ENCODE measurements around the gene CGNL1. TPM values are rescaled to one million over a fixed set of nuclear protein-coding genes. Genes with fewer than 3 reads are reported as not detected.

Gene CGNL1
- polyA plus RNA-seq, 1 of the 3 experiments (the other 2 are of a cell fraction) = 0.23 TPM

DNA sequence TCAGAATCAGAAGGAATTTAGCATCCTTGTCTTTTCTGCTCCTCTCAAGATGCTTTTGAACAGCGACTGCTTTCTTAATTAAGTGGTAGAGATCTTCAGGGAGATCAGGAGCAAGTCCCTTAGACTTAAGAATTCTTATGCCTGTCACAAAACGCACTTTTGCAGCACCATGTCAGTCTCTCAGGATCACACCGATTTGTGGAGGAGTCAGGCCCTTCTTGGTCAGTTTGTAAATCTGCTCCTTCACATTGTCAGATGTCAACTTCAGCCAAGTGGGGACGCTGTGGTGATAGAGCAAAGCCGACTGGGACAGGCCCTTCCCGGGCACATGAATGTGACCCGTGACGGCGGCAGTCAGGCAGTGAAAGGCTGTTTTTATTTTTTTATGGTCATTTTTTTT is 179.7 kb downstream of the CGNL1 start:
- peaks cover 11% of the 10 kb centered on the region for H3F3A ChIP-seq (replicated peaks; ENCODE audit: insufficient read depth)
- TF ChIP-seq EP300 (IDR thresholded peaks at IDR 0.05; ENCODE audit: borderline replicate concordance in 1 of 2, low read depth in 1 of 2, low read length in 1 of 2) = no peak
- TF ChIP-seq, protein P1, sequence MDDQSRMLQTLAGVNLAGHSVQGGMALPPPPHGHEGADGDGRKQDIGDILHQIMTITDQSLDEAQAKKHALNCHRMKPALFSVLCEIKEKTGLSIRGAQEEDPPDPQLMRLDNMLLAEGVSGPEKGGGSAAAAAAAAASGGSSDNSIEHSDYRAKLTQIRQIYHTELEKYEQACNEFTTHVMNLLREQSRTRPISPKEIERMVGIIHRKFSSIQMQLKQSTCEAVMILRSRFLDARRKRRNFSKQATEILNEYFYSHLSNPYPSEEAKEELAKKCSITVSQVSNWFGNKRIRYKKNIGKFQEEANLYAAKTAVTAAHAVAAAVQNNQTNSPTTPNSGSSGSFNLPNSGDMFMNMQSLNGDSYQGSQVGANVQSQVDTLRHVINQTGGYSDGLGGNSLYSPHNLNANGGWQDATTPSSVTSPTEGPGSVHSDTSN (IDR thresholded peaks at IDR 0.05) = no peak
- TF ChIP-seq MXI1 (IDR thresholded peaks at IDR 0.05; ENCODE audit: low read depth, low read length) = no peak
- H4K20me1 ChIP-seq (ENCODE audit: insufficient read depth) = no peaks in the 10 kb centered on the region
- H3K27ac ChIP-seq (ENCODE audit: low read depth in 2 of 2, low read length in 1 of 2) = no peak overlapping the region
- H3K9ac ChIP-seq = no peak overlapping the region
- no peaks in the 10 kb centered on the region for H3K9me3 ChIP-seq
- no peaks in the 10 kb centered on the region for H3K27me3 ChIP-seq (ENCODE audit: insufficient read depth)
- no peak overlapping the region for H2AFZ ChIP-seq (ENCODE audit: low read depth)
- CTCF ChIA-PET = interaction anchor here (1.5 to 12.5 kb wide), 3 partner anchors 10 to 305 kb away, joined by 4 to 145 read pairs (median 13); no protein-coding TSS in a partner anchor
- no peak overlapping the region for H3K4me3 ChIP-seq (ENCODE audit: low read depth in 2 of 2, low read length in 1 of 2)
- H3K4me1 ChIP-seq (ENCODE audit: control insufficient read depth in 1 of 2, insufficient read depth in 2 of 2, low read depth in 1 of 2, low read length in 1 of 2) = peaks cover 25 to 33% of the 10 kb centered on the region in 2 experiments; a peak in 3 of 4 replicates
- POLR2A ChIA-PET = no interaction called here
- H3K9me2 ChIP-seq = no peaks in the 10 kb centered on the region
- no peak overlapping the region for H3K4me2 ChIP-seq
- 88% methylated on average over 9 of the region's 9 CpGs for WGBS (ENCODE audit: low lambda C conversion rate)
- H3K79me2 ChIP-seq (ENCODE audit: insufficient read depth) = no peaks in the 10 kb centered on the region
- DNase-seq = no peak
- no peaks in the 10 kb centered on the region for H3K36me3 ChIP-seq (replicated peaks in 1 of 2; ENCODE audit: control insufficient read depth in 1 of 2, insufficient read depth in 2 of 2, low read length in 1 of 2)

DNA sequence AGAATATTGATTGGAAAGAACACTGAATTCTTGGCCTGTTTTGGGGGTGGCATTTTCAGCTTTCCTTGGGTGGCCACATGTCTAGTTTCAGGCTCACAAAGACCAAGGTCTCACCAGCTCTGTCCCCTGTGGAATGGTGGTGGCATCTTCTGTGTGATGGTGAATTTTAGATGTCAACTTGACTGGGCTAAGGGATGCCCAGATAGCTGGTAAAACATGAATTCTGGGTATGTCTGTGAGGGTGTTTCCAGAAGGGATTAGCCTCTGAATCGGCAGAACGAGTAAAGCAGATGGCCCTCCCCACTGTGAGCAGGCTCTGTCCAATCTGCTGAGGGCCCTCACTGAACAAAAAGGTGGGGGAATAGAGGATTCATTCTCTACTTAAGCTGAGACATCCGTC is 181.0 kb downstream of the CGNL1 start:
- Histone ChIP-seq H3K27me3 (ENCODE audit: insufficient read depth) (no peaks in the 10 kb centered on the region), H3K9ac (no peak overlapping the region), H3K9me3 (no peaks in the 10 kb centered on the region), H2AFZ (ENCODE audit: low read depth) (no peak overlapping the region), H3K4me2 (no peak overlapping the region), H3K79me2 (ENCODE audit: insufficient read depth) (no peaks in the 10 kb centered on the region), H4K20me1 (ENCODE audit: insufficient read depth) (no peaks in the 10 kb centered on the region), H3K4me1 (ENCODE audit: control insufficient read depth in 1 of 2, insufficient read depth in 2 of 2, low read depth in 1 of 2, low read length in 1 of 2) (peaks cover 21 to 22% of the 10 kb centered on the region in 2 experiments; a peak in 3 of 4 replicates), H3K4me3 (ENCODE audit: low read depth in 2 of 2, low read length in 1 of 2) (no peak overlapping the region), H3K9me2 (no peaks in the 10 kb centered on the region), H3K27ac (ENCODE audit: low read depth in 2 of 2, low read length in 1 of 2) (no peak overlapping the region), H3K36me3 (replicated peaks in 1 of 2; ENCODE audit: control insufficient read depth in 1 of 2, insufficient read depth in 2 of 2, low read length in 1 of 2) (no peaks in the 10 kb centered on the region), H3F3A (replicated peaks; ENCODE audit: insufficient read depth) (peaks cover under 1% of the 10 kb centered on the region)
- TF ChIP-seq, protein P2, sequence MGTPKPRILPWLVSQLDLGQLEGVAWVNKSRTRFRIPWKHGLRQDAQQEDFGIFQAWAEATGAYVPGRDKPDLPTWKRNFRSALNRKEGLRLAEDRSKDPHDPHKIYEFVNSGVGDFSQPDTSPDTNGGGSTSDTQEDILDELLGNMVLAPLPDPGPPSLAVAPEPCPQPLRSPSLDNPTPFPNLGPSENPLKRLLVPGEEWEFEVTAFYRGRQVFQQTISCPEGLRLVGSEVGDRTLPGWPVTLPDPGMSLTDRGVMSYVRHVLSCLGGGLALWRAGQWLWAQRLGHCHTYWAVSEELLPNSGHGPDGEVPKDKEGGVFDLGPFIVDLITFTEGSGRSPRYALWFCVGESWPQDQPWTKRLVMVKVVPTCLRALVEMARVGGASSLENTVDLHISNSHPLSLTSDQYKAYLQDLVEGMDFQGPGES (IDR thresholded peaks at IDR 0.05; ENCODE audit: low read depth, low read length) = no peak
- TF ChIP-seq TAF1 (IDR thresholded peaks at IDR 0.05; ENCODE audit: borderline replicate concordance, low read depth, low read length) (no peak), MEF2A (IDR thresholded peaks at IDR 0.05; ENCODE audit: borderline replicate concordance, low read depth) (no peak), RFX5 (IDR thresholded peaks at IDR 0.05; ENCODE audit: low read length) (no peak), RAD21 (IDR thresholded peaks at IDR 0.05; ENCODE audit: low read length) (no peak), POLR2AphosphoS5 (IDR thresholded peaks at IDR 0.05; ENCODE audit: low read depth, low read length) (no peak), JUND (IDR thresholded peaks at IDR 0.05) (no peak), CHD2 (IDR thresholded peaks at IDR 0.05; ENCODE audit: low read length, partially characterized antibody) (no peak), GABPA (IDR thresholded peaks at IDR 0.05; ENCODE audit: low read depth) (no peak), EZH2phosphoT487 (IDR thresholded peaks at IDR 0.05; ENCODE audit: borderline replicate concordance, low read depth) (no peak), ELF1 (IDR thresholded peaks at IDR 0.05) (no peak), FOXM1 (IDR thresholded peaks at IDR 0.05; ENCODE audit: low read depth) (no peak)
- TF ChIP-seq, protein P3, sequence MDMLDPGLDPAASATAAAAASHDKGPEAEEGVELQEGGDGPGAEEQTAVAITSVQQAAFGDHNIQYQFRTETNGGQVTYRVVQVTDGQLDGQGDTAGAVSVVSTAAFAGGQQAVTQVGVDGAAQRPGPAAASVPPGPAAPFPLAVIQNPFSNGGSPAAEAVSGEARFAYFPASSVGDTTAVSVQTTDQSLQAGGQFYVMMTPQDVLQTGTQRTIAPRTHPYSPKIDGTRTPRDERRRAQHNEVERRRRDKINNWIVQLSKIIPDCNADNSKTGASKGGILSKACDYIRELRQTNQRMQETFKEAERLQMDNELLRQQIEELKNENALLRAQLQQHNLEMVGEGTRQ (IDR thresholded peaks at IDR 0.05; ENCODE audit: borderline replicate concordance, low read depth, low read length) = no peak
- TF ChIP-seq, protein P4, sequence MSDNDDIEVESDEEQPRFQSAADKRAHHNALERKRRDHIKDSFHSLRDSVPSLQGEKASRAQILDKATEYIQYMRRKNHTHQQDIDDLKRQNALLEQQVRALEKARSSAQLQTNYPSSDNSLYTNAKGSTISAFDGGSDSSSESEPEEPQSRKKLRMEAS (IDR thresholded peaks at IDR 0.05; ENCODE audit: low read depth) = no peak
- WGBS (ENCODE audit: low lambda C conversion rate) = 83% methylated on average over 3 of the region's 3 CpGs
- no peak for DNase-seq
- CTCF ChIA-PET = interaction anchor here (1.5 to 12.5 kb wide), 3 partner anchors 11 to 514 kb away, joined by 4 to 145 read pairs (median 6); no protein-coding TSS in a partner anchor
- POLR2A ChIA-PET = no interaction called here
